Stimulated activated CD8-positive, alpha-beta memory T cell treated with anti-CD3 and anti-CD28 coated beads, Interleukin-12 subunit alpha, Interleukin-12 subunit beta, amount 100 ng/mL, for 4 hours (primary cell): ENCODE measurements around the gene FRMD5.
"Not testable (repeated sequence)": the region's sequence is repeated elsewhere in the genome, so short reads cannot be mapped to it uniquely, and the experiment has no call there.

Experiments used
- DNase-seq: peaks from one replicate; pipeline ENCODE4 v3.0.0-alpha.2; 2020; ENCODE audit warnings: low read depth

FRMD5 gene

GRCh38 chr15:43887901-43888300 is 307.2 kb downstream of the FRMD5 start:
- no peak for DNase-seq

- no peak for DNase-seq
These were observed 308.5 kb downstream of the FRMD5 start for GRCh38 chr15:43886558-43886957.

GRCh38 chr15:43883571-43883970 is 311.5 kb downstream of the FRMD5 start:
- no peak for DNase-seq

GRCh38 chr15:43881944-43882343 is 313.1 kb downstream of the FRMD5 start:
- no peak for DNase-seq

GRCh38 chr15:43881245-43881644 is 313.8 kb downstream of the FRMD5 start:
- DNase-seq = no peak

- DNase-seq = no peak
These were observed 314.5 kb downstream of the FRMD5 start for GRCh38 chr15:43880406-43881194.

GRCh38 chr15:43879386-43880355 is 315.4 kb downstream of the FRMD5 start:
- DNase-seq = no peak

- no peak for DNase-seq
These were observed 316.6 kb downstream of the FRMD5 start for GRCh38 chr15:43878446-43878845.

GRCh38 chr15:43877371-43877770 is 317.7 kb downstream of the FRMD5 start:
- no peak for DNase-seq

- no peak for DNase-seq
These were observed 318.2 kb downstream of the FRMD5 start for GRCh38 chr15:43876872-43877271.

- no peak for DNase-seq
These were observed 321.4 kb downstream of the FRMD5 start for GRCh38 chr15:43873651-43874050.

GRCh38 chr15:43872416-43873020 is 322.6 kb downstream of the FRMD5 start:
- DNase-seq = no peak

GRCh38 chr15:43871835-43872234 is 323.2 kb downstream of the FRMD5 start:
- no peak for DNase-seq

- no peak for DNase-seq
These were observed 326.7 kb downstream of the FRMD5 start for GRCh38 chr15:43868406-43868805.

- DNase-seq = no peak
These were observed 328.0 kb downstream of the FRMD5 start for GRCh38 chr15:43867096-43867495.

- DNase-seq = not testable (repeated sequence)
These were observed 328.4 kb downstream of the FRMD5 start for GRCh38 chr15:43866636-43867035.

GRCh38 chr15:43859546-43859945 is 335.5 kb downstream of the FRMD5 start:
- no peak for DNase-seq

GRCh38 chr15:43854801-43855200 is 340.3 kb downstream of the FRMD5 start:
- no peak for DNase-seq

- no peak for DNase-seq
These were observed 342.5 kb downstream of the FRMD5 start for GRCh38 chr15:43852607-43853006.

GRCh38 chr15:43851251-43851650 is 343.8 kb downstream of the FRMD5 start:
- no peak for DNase-seq

- no peak for DNase-seq
These were observed 349.6 kb downstream of the FRMD5 start for GRCh38 chr15:43845421-43845820.

GRCh38 chr15:43832485-43832884 is 362.6 kb downstream of the FRMD5 start:
- not testable (repeated sequence) for DNase-seq
